ENCODE data around the gene GAS5.

- TF ChIP-seq CTCF (IDR thresholded peaks at IDR 0.05 in 2 of 3, conservative IDR thresholded peaks at IDR 0.05 in 1 of 3; ENCODE audit: insufficient read depth in 2 of 3, low read depth in 1 of 3, low read length in 3 of 3) (no peak), NR3C1 (CRISPR knock-in tag; IDR thresholded peaks at IDR 0.05) (no peak), GATAD2B (IDR thresholded peaks at IDR 0.05; ENCODE audit: borderline replicate concordance) (no peak), DIDO1 (tag; IDR thresholded peaks at IDR 0.05; ENCODE audit: low read depth) (no peak), LEF1 (IDR thresholded peaks at IDR 0.05) (no peak), JUNB (CRISPR knock-in tag; conservative IDR thresholded peaks at IDR 0.05) (no peak), ELF1 (tag; IDR thresholded peaks at IDR 0.05) (no peak), BCLAF1 (IDR thresholded peaks at IDR 0.05; ENCODE audit: borderline replicate concordance in 1 of 2, control insufficient read depth in 1 of 2, low read depth in 2 of 2, low read length in 1 of 2) (no peak), SRSF9 (IDR thresholded peaks at IDR 0.05; ENCODE audit: borderline replicate concordance, low read depth, low read length) (no peak), SMAD3 (CRISPR knock-in tag; conservative IDR thresholded peaks at IDR 0.05) (no peak), PURB (CRISPR knock-in tag; IDR thresholded peaks at IDR 0.05; ENCODE audit: low read depth) (no peak), YBX1 (IDR thresholded peaks at IDR 0.05) (no peak)
- TF ChIP-seq, protein P1, sequence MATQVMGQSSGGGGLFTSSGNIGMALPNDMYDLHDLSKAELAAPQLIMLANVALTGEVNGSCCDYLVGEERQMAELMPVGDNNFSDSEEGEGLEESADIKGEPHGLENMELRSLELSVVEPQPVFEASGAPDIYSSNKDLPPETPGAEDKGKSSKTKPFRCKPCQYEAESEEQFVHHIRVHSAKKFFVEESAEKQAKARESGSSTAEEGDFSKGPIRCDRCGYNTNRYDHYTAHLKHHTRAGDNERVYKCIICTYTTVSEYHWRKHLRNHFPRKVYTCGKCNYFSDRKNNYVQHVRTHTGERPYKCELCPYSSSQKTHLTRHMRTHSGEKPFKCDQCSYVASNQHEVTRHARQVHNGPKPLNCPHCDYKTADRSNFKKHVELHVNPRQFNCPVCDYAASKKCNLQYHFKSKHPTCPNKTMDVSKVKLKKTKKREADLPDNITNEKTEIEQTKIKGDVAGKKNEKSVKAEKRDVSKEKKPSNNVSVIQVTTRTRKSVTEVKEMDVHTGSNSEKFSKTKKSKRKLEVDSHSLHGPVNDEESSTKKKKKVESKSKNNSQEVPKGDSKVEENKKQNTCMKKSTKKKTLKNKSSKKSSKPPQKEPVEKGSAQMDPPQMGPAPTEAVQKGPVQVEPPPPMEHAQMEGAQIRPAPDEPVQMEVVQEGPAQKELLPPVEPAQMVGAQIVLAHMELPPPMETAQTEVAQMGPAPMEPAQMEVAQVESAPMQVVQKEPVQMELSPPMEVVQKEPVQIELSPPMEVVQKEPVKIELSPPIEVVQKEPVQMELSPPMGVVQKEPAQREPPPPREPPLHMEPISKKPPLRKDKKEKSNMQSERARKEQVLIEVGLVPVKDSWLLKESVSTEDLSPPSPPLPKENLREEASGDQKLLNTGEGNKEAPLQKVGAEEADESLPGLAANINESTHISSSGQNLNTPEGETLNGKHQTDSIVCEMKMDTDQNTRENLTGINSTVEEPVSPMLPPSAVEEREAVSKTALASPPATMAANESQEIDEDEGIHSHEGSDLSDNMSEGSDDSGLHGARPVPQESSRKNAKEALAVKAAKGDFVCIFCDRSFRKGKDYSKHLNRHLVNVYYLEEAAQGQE (IDR thresholded peaks at IDR 0.05; ENCODE audit: borderline replicate concordance), result no peak
- TF ChIP-seq, protein P1 (CRISPR knock-in tag; IDR thresholded peaks at IDR 0.05; ENCODE audit: low read depth), result no peak
- TF ChIP-seq, protein P2, sequence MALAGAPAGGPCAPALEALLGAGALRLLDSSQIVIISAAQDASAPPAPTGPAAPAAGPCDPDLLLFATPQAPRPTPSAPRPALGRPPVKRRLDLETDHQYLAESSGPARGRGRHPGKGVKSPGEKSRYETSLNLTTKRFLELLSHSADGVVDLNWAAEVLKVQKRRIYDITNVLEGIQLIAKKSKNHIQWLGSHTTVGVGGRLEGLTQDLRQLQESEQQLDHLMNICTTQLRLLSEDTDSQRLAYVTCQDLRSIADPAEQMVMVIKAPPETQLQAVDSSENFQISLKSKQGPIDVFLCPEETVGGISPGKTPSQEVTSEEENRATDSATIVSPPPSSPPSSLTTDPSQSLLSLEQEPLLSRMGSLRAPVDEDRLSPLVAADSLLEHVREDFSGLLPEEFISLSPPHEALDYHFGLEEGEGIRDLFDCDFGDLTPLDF (CRISPR knock-in tag; IDR thresholded peaks at IDR 0.05), result no peak
Measured at GRCh38 chr1:173853074-173853473, 14.7 kb downstream of the GAS5 start.
